D721Med (cell line): ENCODE results near the gene CYTH3.

Source experiments
- DNase-seq: peaks from one replicate; pipeline ENCODE4 v3.0.0; 2011; ENCODE audit warnings: low spot score; ENCODE audit not compliant: insufficient read length
- FAIRE-seq: peaks from 2 replicates; lab custom pipeline; 2011; peaks lifted over from hg19 to GRCh38; lab: Jason Lieb, UNC
- TF ChIP-seq, protein P1 (sequence below): IDR thresholded peaks from 2 replicates; pipeline ENCODE4 v1.5.1; 2012; ENCODE audit warnings: mild to moderate bottlenecking, control low read depth; ENCODE audit not compliant: insufficient read depth; ENCODE audit errors: missing control alignments

The CYTH3 gene

GRCh38 chr7:6279937-6280336 is 7.5 kb upstream of the CYTH3 start:
- FAIRE-seq: no peak
- no peak for DNase-seq
- TF ChIP-seq, protein P1, sequence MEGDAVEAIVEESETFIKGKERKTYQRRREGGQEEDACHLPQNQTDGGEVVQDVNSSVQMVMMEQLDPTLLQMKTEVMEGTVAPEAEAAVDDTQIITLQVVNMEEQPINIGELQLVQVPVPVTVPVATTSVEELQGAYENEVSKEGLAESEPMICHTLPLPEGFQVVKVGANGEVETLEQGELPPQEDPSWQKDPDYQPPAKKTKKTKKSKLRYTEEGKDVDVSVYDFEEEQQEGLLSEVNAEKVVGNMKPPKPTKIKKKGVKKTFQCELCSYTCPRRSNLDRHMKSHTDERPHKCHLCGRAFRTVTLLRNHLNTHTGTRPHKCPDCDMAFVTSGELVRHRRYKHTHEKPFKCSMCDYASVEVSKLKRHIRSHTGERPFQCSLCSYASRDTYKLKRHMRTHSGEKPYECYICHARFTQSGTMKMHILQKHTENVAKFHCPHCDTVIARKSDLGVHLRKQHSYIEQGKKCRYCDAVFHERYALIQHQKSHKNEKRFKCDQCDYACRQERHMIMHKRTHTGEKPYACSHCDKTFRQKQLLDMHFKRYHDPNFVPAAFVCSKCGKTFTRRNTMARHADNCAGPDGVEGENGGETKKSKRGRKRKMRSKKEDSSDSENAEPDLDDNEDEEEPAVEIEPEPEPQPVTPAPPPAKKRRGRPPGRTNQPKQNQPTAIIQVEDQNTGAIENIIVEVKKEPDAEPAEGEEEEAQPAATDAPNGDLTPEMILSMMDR: no peak

DNA sequence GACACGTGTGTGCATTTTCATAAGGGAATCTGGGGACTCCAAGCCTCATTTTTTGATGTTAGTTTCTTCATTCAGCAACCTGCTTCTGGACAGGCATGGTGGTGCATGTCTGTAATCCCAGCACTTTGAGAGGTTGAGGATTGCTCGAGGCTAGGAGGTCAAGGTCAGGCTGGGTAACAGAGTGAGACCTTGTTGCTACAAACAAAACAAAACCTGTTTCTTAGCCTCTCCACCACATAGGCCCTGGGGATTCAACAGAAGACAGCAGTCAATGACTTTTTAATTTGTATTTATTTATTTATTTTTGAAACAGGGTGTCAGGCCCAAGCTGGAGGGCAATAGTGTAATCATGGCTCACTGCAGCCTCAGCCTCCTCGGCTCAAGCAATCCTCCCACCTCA is 6.9 kb upstream of the CYTH3 start:
- DNase-seq: no peak
- FAIRE-seq: no peak
- TF ChIP-seq, protein P1: no peak

- DNase-seq (no peak), FAIRE-seq (no peak)
- TF ChIP-seq, protein P1: no peak
Measured at GRCh38 chr7:6278749-6279310, 6.4 kb upstream of the CYTH3 start.

DNA sequence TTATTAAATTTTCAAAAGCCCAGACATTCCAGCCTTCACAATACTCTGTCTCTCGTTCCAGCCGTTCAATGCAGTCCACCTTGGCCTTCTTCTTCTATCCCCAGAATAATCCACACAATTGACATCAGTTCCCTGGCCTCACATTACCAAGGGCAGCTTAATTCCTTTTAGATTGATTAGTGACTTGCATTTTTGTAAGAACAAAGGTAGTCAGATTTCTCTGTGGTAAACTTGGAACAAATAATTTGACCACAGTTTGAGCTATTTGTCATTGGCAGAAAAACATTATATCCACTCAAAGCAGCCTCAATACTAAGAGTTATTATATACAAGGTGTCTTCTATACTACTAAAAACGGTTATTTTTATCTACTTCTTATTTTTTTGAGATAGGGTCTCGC is 5.1 kb upstream of the CYTH3 start:
- TF ChIP-seq, protein P1: no peak
- FAIRE-seq (no peak), DNase-seq (no peak)

- TF ChIP-seq, protein P1: no peak
- FAIRE-seq (no peak), DNase-seq (no peak)
Measured at GRCh38 chr7:6276911-6277408, 4.5 kb upstream of the CYTH3 start.

GRCh38 chr7:6274743-6275142 is 2.3 kb upstream of the CYTH3 start:
- DNase-seq (no peak), FAIRE-seq (no peak)
- TF ChIP-seq, protein P1: no peak

GRCh38 chr7:6273917-6274630 is 1.6 kb upstream of the CYTH3 start:
- no peak for FAIRE-seq
- TF ChIP-seq, protein P1: no peak
- no peak for DNase-seq
